ENCODE data around the gene SPA17. TPM values are rescaled to one million over a fixed set of nuclear protein-coding genes. Genes with fewer than 3 reads are reported as not detected.

SPA17 gene
- total RNA-seq, 1 experiment from 2014 or later = 4.2 TPM

DNA sequence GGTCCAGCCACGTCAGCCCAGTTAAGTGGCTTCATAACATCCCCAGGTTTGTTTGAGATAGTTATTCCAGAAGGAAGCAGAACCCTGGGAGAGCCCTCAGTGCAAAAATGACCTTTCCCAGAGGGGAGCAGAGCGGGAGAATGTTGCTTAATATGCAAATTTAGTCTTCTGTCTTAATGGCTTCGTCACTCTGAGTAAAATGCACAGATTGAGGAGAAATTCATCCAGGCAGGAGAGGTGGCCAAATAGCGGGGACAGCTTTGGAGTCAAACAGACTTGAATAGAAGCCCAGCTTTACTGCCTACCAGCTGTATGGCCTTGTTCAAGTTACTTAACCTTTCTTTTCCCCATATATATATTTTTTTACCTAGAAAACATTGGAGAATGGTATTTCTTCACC, 53.8 kb downstream of the SPA17 start:
- POLR2A ChIA-PET = interaction anchor here (0.5 kb wide), 1 partner anchor 344 kb away, joined by 3 read pairs; no protein-coding TSS in a partner anchor
- Mint-ChIP-seq H3K4me3 (ENCODE audit: unreplicated experiment) (no peak overlapping the region), H3K27ac (ENCODE audit: unreplicated experiment) (no peak overlapping the region), H3K36me3 (ENCODE audit: insufficient read depth, unreplicated experiment) (no peaks in the 10 kb centered on the region), H3K9me3 (ENCODE audit: unreplicated experiment) (no peaks in the 10 kb centered on the region), H3K27me3 (ENCODE audit: insufficient read depth, unreplicated experiment) (peaks cover 6% of the 10 kb centered on the region), H3K4me1 (ENCODE audit: low read depth, unreplicated experiment) (peaks cover 17% of the 10 kb centered on the region)
- H3K9me3 ChIP-seq = no peaks in the 10 kb centered on the region
- intact Hi-C loops (cut with micrococcal nuclease; ENCODE audit: unreplicated experiment) = no loop called here
- no peak overlapping the region for H3K4me3 ChIP-seq (ENCODE audit: low read depth, low read length)
- BruUV-seq (replicated peaks) = no TSS peak
- no peak for TF ChIP-seq CTCF (IDR thresholded peaks at IDR 0.05; ENCODE audit: insufficient read depth in 1 of 2, low read depth in 1 of 2, low read length in 1 of 2, severe bottlenecking in 1 of 2, unreplicated experiment in 1 of 2)
- DNase-seq = no peak
- H3K4me1 ChIP-seq = peaks cover 15% of the 10 kb centered on the region
- H3K36me3 ChIP-seq (ENCODE audit: control insufficient read depth, insufficient read depth, low read length) = no peaks in the 10 kb centered on the region
- no peaks in the 10 kb centered on the region for H3K27me3 ChIP-seq (replicated peaks; ENCODE audit: control insufficient read depth, insufficient read depth, low read length)
- CTCF ChIA-PET = no interaction called here

GRCh38 chr11:124728134-124728533, 54.4 kb downstream of the SPA17 start:
- H3K36me3 Mint-ChIP-seq (ENCODE audit: insufficient read depth, unreplicated experiment) = no peaks in the 10 kb centered on the region
- BruUV-seq (replicated peaks) = no TSS peak
- Histone ChIP-seq H3K4me3 (ENCODE audit: low read depth, low read length) (no peak overlapping the region), H3K27me3 (replicated peaks; ENCODE audit: control insufficient read depth, insufficient read depth, low read length) (no peaks in the 10 kb centered on the region), H3K9me3 (no peaks in the 10 kb centered on the region), H3K36me3 (ENCODE audit: control insufficient read depth, insufficient read depth, low read length) (no peaks in the 10 kb centered on the region), H3K4me1 (peaks cover 15% of the 10 kb centered on the region)
- H3K27me3 Mint-ChIP-seq (ENCODE audit: insufficient read depth, unreplicated experiment) = no peaks in the 10 kb centered on the region
- H3K4me1 Mint-ChIP-seq (ENCODE audit: low read depth, unreplicated experiment) = peaks cover 17% of the 10 kb centered on the region
- H3K4me3 Mint-ChIP-seq (ENCODE audit: unreplicated experiment) = no peak overlapping the region
- ChIA-PET CTCF (no interaction called here), POLR2A (no interaction called here)
- intact Hi-C loops (cut with micrococcal nuclease; ENCODE audit: unreplicated experiment) = no loop called here
- no peak for TF ChIP-seq CTCF (IDR thresholded peaks at IDR 0.05; ENCODE audit: insufficient read depth in 1 of 2, low read depth in 1 of 2, low read length in 1 of 2, severe bottlenecking in 1 of 2, unreplicated experiment in 1 of 2)
- DNase-seq = no peak
- no peak overlapping the region for H3K27ac Mint-ChIP-seq (ENCODE audit: unreplicated experiment)
- no peaks in the 10 kb centered on the region for H3K9me3 Mint-ChIP-seq (ENCODE audit: unreplicated experiment)

GRCh38 chr11:124729571-124729970, 55.9 kb downstream of the SPA17 start:
- peaks cover 12% of the 10 kb centered on the region for H3K4me1 ChIP-seq
- Mint-ChIP-seq H3K9me3 (ENCODE audit: unreplicated experiment) (no peaks in the 10 kb centered on the region), H3K27me3 (ENCODE audit: insufficient read depth, unreplicated experiment) (peaks cover 9% of the 10 kb centered on the region), H3K4me3 (ENCODE audit: unreplicated experiment) (no peak overlapping the region), H3K27ac (ENCODE audit: unreplicated experiment) (no peak overlapping the region), H3K4me1 (ENCODE audit: low read depth, unreplicated experiment) (peaks cover 16% of the 10 kb centered on the region), H3K36me3 (ENCODE audit: insufficient read depth, unreplicated experiment) (no peaks in the 10 kb centered on the region)
- CTCF ChIA-PET = no interaction called here
- TF ChIP-seq CTCF (IDR thresholded peaks at IDR 0.05; ENCODE audit: insufficient read depth in 1 of 2, low read depth in 1 of 2, low read length in 1 of 2, severe bottlenecking in 1 of 2, unreplicated experiment in 1 of 2) = no peak
- H3K4me3 ChIP-seq (ENCODE audit: low read depth, low read length) = no peak overlapping the region
- H3K36me3 ChIP-seq (ENCODE audit: control insufficient read depth, insufficient read depth, low read length) = no peaks in the 10 kb centered on the region
- DNase-seq = no peak
- no TSS peak for BruUV-seq (replicated peaks)
- no peaks in the 10 kb centered on the region for H3K27me3 ChIP-seq (replicated peaks; ENCODE audit: control insufficient read depth, insufficient read depth, low read length)
- intact Hi-C loops (cut with micrococcal nuclease; ENCODE audit: unreplicated experiment) = no loop called here
- H3K9me3 ChIP-seq = no peaks in the 10 kb centered on the region
- POLR2A ChIA-PET = no interaction called here

Measured in Caco-2 (cell line).